ENCODE results near the gene INPP5D.
A peak's percentile ranks its signal among the peaks of the same experiment; 100 is the strongest.

Gene INPP5D

GRCh38 chr2:233105930-233106329 lies 45.8 kb downstream of the INPP5D start:
- Histone ChIP-seq H3K9ac (ENCODE audit: low read length) (no peak overlapping the region), H3K9me3 (ENCODE audit: control insufficient read depth, low read length) (peaks cover 9% of the 10 kb centered on the region), H3K4me1 (ENCODE audit: control insufficient read depth, insufficient read depth, low read length) (no peaks in the 10 kb centered on the region), H3K36me3 (ENCODE audit: control insufficient read depth, insufficient read depth, low read length, severe bottlenecking) (no peaks in the 10 kb centered on the region), H3K27me3 (replicated peaks; ENCODE audit: control insufficient read depth, insufficient read depth, low read length) (peaks cover 55% of the 10 kb centered on the region), H3K4me3 (ENCODE audit: low read length) (no peak overlapping the region)
- no peak for DNase-seq (ENCODE audit: low read depth)

GRCh38 chr2:233107011-233107410 lies 46.9 kb downstream of the INPP5D start:
- H3K9me3 ChIP-seq (ENCODE audit: control insufficient read depth, low read length): peaks cover 9% of the 10 kb centered on the region

GRCh38 chr2:233107831-233108300 lies 47.7 kb downstream of the INPP5D start:
- no peak for DNase-seq (ENCODE audit: low read depth)
- Histone ChIP-seq H3K4me3 (ENCODE audit: low read length) (no peak overlapping the region), H3K9me3 (ENCODE audit: control insufficient read depth, low read length) (peaks cover 9% of the 10 kb centered on the region), H3K9ac (ENCODE audit: low read length) (no peak overlapping the region), H3K27me3 (replicated peaks; ENCODE audit: control insufficient read depth, insufficient read depth, low read length) (peaks cover 57% of the 10 kb centered on the region), H3K36me3 (ENCODE audit: control insufficient read depth, insufficient read depth, low read length, severe bottlenecking) (no peaks in the 10 kb centered on the region), H3K4me1 (ENCODE audit: control insufficient read depth, insufficient read depth, low read length) (no peaks in the 10 kb centered on the region)

More at GRCh38 chr2:233107011-233107410, 46.9 kb downstream of the INPP5D start:
- DNase-seq (ENCODE audit: low read depth): no peak
- Histone ChIP-seq H3K4me1 (ENCODE audit: control insufficient read depth, insufficient read depth, low read length) (no peaks in the 10 kb centered on the region), H3K36me3 (ENCODE audit: control insufficient read depth, insufficient read depth, low read length, severe bottlenecking) (no peaks in the 10 kb centered on the region), H3K27me3 (replicated peaks; ENCODE audit: control insufficient read depth, insufficient read depth, low read length) (peaks cover 59% of the 10 kb centered on the region), H3K9ac (ENCODE audit: low read length) (no peak overlapping the region), H3K4me3 (ENCODE audit: low read length) (no peak overlapping the region)

GRCh38 chr2:233108611-233109490 lies 48.7 kb downstream of the INPP5D start:
- Histone ChIP-seq H3K9me3 (ENCODE audit: control insufficient read depth, low read length) (peaks cover 9% of the 10 kb centered on the region), H3K4me3 (ENCODE audit: low read length) (no peak overlapping the region), H3K27me3 (replicated peaks; ENCODE audit: control insufficient read depth, insufficient read depth, low read length) (peaks cover 52% of the 10 kb centered on the region), H3K36me3 (ENCODE audit: control insufficient read depth, insufficient read depth, low read length, severe bottlenecking) (no peaks in the 10 kb centered on the region), H3K4me1 (ENCODE audit: control insufficient read depth, insufficient read depth, low read length) (no peaks in the 10 kb centered on the region), H3K9ac (ENCODE audit: low read length) (no peak overlapping the region)
- DNase-seq (ENCODE audit: low read depth): no peak

GRCh38 chr2:233111427-233111826 lies 51.3 kb downstream of the INPP5D start:
- H3K4me3 ChIP-seq (ENCODE audit: low read length): no peak overlapping the region
- H3K9me3 ChIP-seq (ENCODE audit: control insufficient read depth, low read length): no peaks in the 10 kb centered on the region
- H3K4me1 ChIP-seq (ENCODE audit: control insufficient read depth, insufficient read depth, low read length): no peaks in the 10 kb centered on the region
- H3K27me3 ChIP-seq (replicated peaks; ENCODE audit: control insufficient read depth, insufficient read depth, low read length): peaks cover 41% of the 10 kb centered on the region
- H3K36me3 ChIP-seq (ENCODE audit: control insufficient read depth, insufficient read depth, low read length, severe bottlenecking): no peaks in the 10 kb centered on the region
- DNase-seq (ENCODE audit: low read depth): no peak
- H3K9ac ChIP-seq (ENCODE audit: low read length): no peak overlapping the region

- no peaks in the 10 kb centered on the region for H3K36me3 ChIP-seq (ENCODE audit: control insufficient read depth, insufficient read depth, low read length, severe bottlenecking)
- H3K9ac ChIP-seq (ENCODE audit: low read length): no peak overlapping the region
- no peaks in the 10 kb centered on the region for H3K4me1 ChIP-seq (ENCODE audit: control insufficient read depth, insufficient read depth, low read length)
- H3K4me3 ChIP-seq (ENCODE audit: low read length): no peak overlapping the region
- peaks cover 38% of the 10 kb centered on the region for H3K27me3 ChIP-seq (replicated peaks; ENCODE audit: control insufficient read depth, insufficient read depth, low read length)
- DNase-seq (ENCODE audit: low read depth): no peak
- no peaks in the 10 kb centered on the region for H3K9me3 ChIP-seq (ENCODE audit: control insufficient read depth, low read length)
Measured at GRCh38 chr2:233112329-233112728, 52.2 kb downstream of the INPP5D start.

GRCh38 chr2:233112776-233113452 lies 52.8 kb downstream of the INPP5D start:
- Histone ChIP-seq H3K4me3 (ENCODE audit: low read length) (no peak overlapping the region), H3K27me3 (replicated peaks; ENCODE audit: control insufficient read depth, insufficient read depth, low read length) (peaks cover 38% of the 10 kb centered on the region), H3K9ac (ENCODE audit: low read length) (no peak overlapping the region), H3K9me3 (ENCODE audit: control insufficient read depth, low read length) (no peaks in the 10 kb centered on the region), H3K4me1 (ENCODE audit: control insufficient read depth, insufficient read depth, low read length) (no peaks in the 10 kb centered on the region), H3K36me3 (ENCODE audit: control insufficient read depth, insufficient read depth, low read length, severe bottlenecking) (no peaks in the 10 kb centered on the region)
- no peak for DNase-seq (ENCODE audit: low read depth)

- Histone ChIP-seq H3K4me1 (ENCODE audit: control insufficient read depth, insufficient read depth, low read length) (no peaks in the 10 kb centered on the region), H3K4me3 (ENCODE audit: low read length) (no peak overlapping the region), H3K27me3 (replicated peaks; ENCODE audit: control insufficient read depth, insufficient read depth, low read length) (peaks cover 33% of the 10 kb centered on the region), H3K9ac (ENCODE audit: low read length) (no peak overlapping the region), H3K9me3 (ENCODE audit: control insufficient read depth, low read length) (no peaks in the 10 kb centered on the region), H3K36me3 (ENCODE audit: control insufficient read depth, insufficient read depth, low read length, severe bottlenecking) (no peaks in the 10 kb centered on the region)
- DNase-seq (ENCODE audit: low read depth): no peak
Measured at GRCh38 chr2:233114421-233114861, 54.3 kb downstream of the INPP5D start.

GRCh38 chr2:233115121-233115520 lies 55.0 kb downstream of the INPP5D start:
- no peaks in the 10 kb centered on the region for H3K9me3 ChIP-seq (ENCODE audit: control insufficient read depth, low read length)
- DNase-seq (ENCODE audit: low read depth): no peak
- H3K36me3 ChIP-seq (ENCODE audit: control insufficient read depth, insufficient read depth, low read length, severe bottlenecking): no peaks in the 10 kb centered on the region
- no peak overlapping the region for H3K4me3 ChIP-seq (ENCODE audit: low read length)
- H3K27me3 ChIP-seq (replicated peaks; ENCODE audit: control insufficient read depth, insufficient read depth, low read length): peaks cover 33% of the 10 kb centered on the region
- H3K9ac ChIP-seq (ENCODE audit: low read length): no peak overlapping the region
- no peaks in the 10 kb centered on the region for H3K4me1 ChIP-seq (ENCODE audit: control insufficient read depth, insufficient read depth, low read length)

- no peak overlapping the region for H3K9ac ChIP-seq (ENCODE audit: low read length)
- no peak overlapping the region for H3K4me3 ChIP-seq (ENCODE audit: low read length)
- peak; percentile 60 for DNase-seq (ENCODE audit: low read depth)
- H3K36me3 ChIP-seq (ENCODE audit: control insufficient read depth, insufficient read depth, low read length, severe bottlenecking): no peaks in the 10 kb centered on the region
- H3K4me1 ChIP-seq (ENCODE audit: control insufficient read depth, insufficient read depth, low read length): no peaks in the 10 kb centered on the region
- peaks cover 33% of the 10 kb centered on the region for H3K27me3 ChIP-seq (replicated peaks; ENCODE audit: control insufficient read depth, insufficient read depth, low read length)
- H3K9me3 ChIP-seq (ENCODE audit: control insufficient read depth, low read length): no peaks in the 10 kb centered on the region
Measured at GRCh38 chr2:233115741-233116140, 55.6 kb downstream of the INPP5D start.

GRCh38 chr2:233116946-233117345 lies 56.8 kb downstream of the INPP5D start:
- no peak overlapping the region for H3K4me3 ChIP-seq (ENCODE audit: low read length)

More at GRCh38 chr2:233116946-233117345, 56.8 kb downstream of the INPP5D start:
- no peaks in the 10 kb centered on the region for H3K9me3 ChIP-seq (ENCODE audit: control insufficient read depth, low read length)
- peaks cover 27% of the 10 kb centered on the region for H3K27me3 ChIP-seq (replicated peaks; ENCODE audit: control insufficient read depth, insufficient read depth, low read length)
- no peaks in the 10 kb centered on the region for H3K36me3 ChIP-seq (ENCODE audit: control insufficient read depth, insufficient read depth, low read length, severe bottlenecking)
- DNase-seq (ENCODE audit: low read depth): no peak
- H3K4me1 ChIP-seq (ENCODE audit: control insufficient read depth, insufficient read depth, low read length): no peaks in the 10 kb centered on the region
- no peak overlapping the region for H3K9ac ChIP-seq (ENCODE audit: low read length)

All from adipocyte (in vitro differentiated cells).